RWPE2 (cell line): ENCODE data around the gene PHKG2.

Experiments
- ATAC-seq: fragments of 200-7000 bp; cut with Tn5 transposase; 3 replicates; pipeline ENCODE4 v1.9.1; 2021; ENCODE audit warnings: low read depth
- DNase-seq: peaks from one replicate; pipeline ENCODE4 v3.0.0-alpha.2; 2020; ENCODE audit warnings: low spot score
- H3K27ac ChIP-seq: fragments of 450-650 bp; 2 replicates; pipeline ENCODE4 v1.5.1; 2017; ENCODE audit warnings: mild to moderate bottlenecking; ENCODE audit not compliant: poor library complexity, severe bottlenecking
- H3K27me3 ChIP-seq: fragments of 250-450 bp; sonication (Bioruptor Pico); 2 replicates; pipeline ENCODE4 v1.5.1; 2021; ENCODE audit warnings: mild to moderate bottlenecking, moderate library complexity; ENCODE audit not compliant: insufficient read depth, poor library complexity, severe bottlenecking
- H3K36me3 ChIP-seq: fragments of 250-450 bp; sonication (Bioruptor Pico); 2 replicates; pipeline ENCODE4 v1.5.1; 2020; ENCODE audit warnings: low read depth, mild to moderate bottlenecking, moderate library complexity
- H3K4me1 ChIP-seq: fragments of 250-450 bp; sonication (Bioruptor Pico); 2 replicates; pipeline ENCODE4 v1.5.1; 2021; ENCODE audit warnings: mild to moderate bottlenecking, moderate library complexity; ENCODE audit not compliant: insufficient read depth, poor library complexity, severe bottlenecking
- H3K4me3 ChIP-seq: fragments of 250-450 bp; sonication (Bioruptor Pico); 2 replicates; pipeline ENCODE4 v1.5.1; 2021; ENCODE audit warnings: mild to moderate bottlenecking, moderate library complexity; ENCODE audit not compliant: severe bottlenecking
- H3K9me3 ChIP-seq: fragments of 250-450 bp; sonication (Bioruptor Pico); 2 replicates; pipeline ENCODE4 v1.5.1; 2021; ENCODE audit warnings: mild to moderate bottlenecking, moderate library complexity; ENCODE audit not compliant: severe bottlenecking
- TF ChIP-seq, protein P1 (sequence below): fragments of 450-650 bp; IDR thresholded peaks from one replicate; pipeline ENCODE4 v1.5.1; 2017; ENCODE audit warnings: mild to moderate bottlenecking, moderate library complexity; ENCODE audit not compliant: poor library complexity, severe bottlenecking

The PHKG2 gene

DNA sequence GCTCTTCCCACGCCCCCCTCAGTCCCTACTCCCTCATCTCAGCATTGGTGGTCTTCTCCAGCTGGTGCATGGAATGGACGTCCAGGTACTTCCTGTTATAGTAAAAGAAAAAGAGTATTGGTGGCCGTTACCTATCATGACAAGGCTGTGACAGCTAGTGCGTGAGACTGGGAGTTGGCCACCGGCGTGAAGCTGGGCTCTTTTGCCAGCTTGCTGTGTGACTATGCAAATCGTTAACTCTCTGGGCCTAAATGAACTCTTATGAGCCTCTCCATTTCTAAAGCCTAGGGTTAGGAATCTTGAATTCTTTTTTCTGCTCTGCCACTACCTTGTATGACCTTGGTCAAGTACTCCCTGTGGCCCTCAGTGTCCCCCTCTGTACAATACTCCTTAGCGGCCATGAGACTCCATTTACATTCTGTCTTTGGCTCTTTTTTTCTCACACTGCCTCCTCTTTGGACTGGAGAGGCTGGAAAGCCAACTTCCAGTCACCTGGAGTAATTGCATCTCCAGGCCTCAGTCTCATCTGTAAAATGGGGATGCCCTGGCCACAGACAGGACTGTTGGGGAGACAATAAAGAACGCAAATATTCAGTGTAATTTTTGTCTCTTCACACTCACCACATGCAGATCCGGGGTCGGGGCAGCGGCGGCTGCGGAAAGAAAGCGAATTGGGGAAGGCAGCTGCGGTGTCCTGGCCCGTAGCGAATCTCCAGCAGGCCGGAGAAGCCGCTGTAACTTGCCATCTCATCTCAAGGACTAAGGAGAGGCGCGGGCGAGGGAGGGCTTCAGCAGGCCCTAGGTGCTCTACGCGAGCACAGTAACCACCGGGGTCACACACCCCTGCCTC lies 12.6 kb downstream of the PHKG2 start:
- Histone ChIP-seq H3K36me3 (peaks cover 41% of the 10 kb centered on the region), H3K27ac (peak overlapping the region; percentile 54)
- TF ChIP-seq, protein P1, sequence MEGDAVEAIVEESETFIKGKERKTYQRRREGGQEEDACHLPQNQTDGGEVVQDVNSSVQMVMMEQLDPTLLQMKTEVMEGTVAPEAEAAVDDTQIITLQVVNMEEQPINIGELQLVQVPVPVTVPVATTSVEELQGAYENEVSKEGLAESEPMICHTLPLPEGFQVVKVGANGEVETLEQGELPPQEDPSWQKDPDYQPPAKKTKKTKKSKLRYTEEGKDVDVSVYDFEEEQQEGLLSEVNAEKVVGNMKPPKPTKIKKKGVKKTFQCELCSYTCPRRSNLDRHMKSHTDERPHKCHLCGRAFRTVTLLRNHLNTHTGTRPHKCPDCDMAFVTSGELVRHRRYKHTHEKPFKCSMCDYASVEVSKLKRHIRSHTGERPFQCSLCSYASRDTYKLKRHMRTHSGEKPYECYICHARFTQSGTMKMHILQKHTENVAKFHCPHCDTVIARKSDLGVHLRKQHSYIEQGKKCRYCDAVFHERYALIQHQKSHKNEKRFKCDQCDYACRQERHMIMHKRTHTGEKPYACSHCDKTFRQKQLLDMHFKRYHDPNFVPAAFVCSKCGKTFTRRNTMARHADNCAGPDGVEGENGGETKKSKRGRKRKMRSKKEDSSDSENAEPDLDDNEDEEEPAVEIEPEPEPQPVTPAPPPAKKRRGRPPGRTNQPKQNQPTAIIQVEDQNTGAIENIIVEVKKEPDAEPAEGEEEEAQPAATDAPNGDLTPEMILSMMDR = no peak

DNA sequence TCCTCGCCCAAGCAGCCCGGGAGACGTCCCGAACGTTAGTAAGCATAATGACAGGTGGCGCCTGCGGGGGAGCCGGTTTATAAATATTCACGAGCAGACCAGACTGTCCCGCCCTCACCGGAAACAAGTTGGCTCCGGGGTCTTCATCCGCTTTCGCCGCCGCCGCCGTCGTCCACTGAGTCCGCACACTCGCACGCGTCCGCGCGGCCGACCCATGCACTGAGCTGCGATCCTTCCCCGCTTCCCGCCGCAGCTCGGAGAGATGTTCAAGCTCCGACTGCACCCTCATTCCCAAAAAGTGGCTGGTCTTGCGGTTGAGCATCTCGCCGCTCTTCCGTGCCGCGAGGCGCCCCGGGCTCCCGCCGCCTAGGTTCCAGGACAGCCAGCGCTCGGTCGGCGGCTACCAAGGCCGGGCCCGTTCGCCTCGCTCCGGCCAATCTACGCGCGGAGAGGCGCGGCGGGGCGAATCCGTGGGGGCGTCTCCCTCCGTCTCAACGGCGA lies 13.3 kb downstream of the PHKG2 start:
- peaks cover 41% of the 10 kb centered on the region for H3K36me3 ChIP-seq
- ATAC-seq = peak; percentile 45

More for the DNA sequence above, 12.6 kb downstream of the PHKG2 start:
- no peaks in the 10 kb centered on the region for H3K9me3 ChIP-seq
- H3K4me1 ChIP-seq = peaks cover 10% of the 10 kb centered on the region
- ATAC-seq = no peak
- H3K4me3 ChIP-seq = peak overlapping the region; percentile 70
- DNase-seq = no peak
- no peaks in the 10 kb centered on the region for H3K27me3 ChIP-seq

DNA sequence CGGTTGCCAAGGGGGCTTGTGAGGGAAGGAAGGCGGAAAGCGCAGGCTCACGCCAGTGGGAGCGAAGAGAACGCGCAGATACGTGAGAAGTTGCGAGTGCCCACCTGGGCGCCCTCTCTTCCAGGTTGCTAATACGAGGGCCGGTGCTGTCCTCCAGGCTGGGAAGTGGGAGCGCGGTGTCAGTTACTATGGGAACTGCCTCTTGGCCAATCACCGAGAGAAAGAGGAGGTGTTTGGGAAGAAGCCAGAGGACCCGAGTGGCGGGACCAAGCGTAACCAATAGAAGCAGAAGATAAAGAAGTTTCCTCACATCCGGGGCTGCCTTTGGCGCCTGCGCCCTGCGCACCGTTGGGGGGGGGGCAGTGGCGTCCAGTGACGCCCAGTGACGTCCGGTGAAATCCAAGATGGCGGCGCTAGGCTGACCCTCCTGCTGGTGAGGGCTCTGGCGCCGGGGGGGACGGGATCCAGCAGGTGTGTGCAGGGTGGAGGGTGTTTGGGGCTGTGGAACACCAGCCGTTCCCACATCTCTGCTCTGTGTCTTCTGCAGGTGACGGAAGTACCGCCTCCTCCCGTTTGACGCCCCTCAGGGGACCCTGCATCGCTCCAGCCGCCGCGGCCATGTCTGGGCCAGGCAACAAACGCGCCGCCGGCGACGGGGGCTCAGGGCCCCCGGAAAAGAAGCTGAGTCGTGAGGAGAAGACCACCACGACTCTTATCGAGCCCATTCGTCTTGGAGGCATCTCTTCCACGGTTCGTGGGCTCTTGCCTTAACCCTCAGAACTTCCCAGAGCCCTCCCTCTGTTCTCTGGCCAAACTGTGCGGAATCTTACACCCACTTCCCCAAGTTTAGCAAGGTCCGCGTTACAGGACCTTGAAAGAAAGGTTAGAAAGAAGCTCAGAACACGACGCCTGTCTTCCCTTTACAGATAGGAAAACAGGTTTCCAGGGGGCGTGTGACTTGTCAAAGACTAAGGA lies 14.0 kb downstream of the PHKG2 start, which contains the start of the genes CFAP119 and RNF40:
Gene CFAP119 (minus strand): TSS at position 135 of the 975 bp plus-strand sequence. CDS start 314 bp downstream, outside the sequence.
Gene RNF40 (plus strand): TSS at position 395 of the 975 bp plus-strand sequence. CDS start 224 bp downstream, at position 619.
- ATAC-seq = peak; percentile 89
- H3K9me3 ChIP-seq = no peaks in the 10 kb centered on the region
- peak within 1 kb of the TSS; percentile 54 for H3K27ac ChIP-seq
- peak; percentile 93 for DNase-seq
- TF ChIP-seq, protein P1 = no peak
- H3K4me1 ChIP-seq = peaks cover 10% of the 10 kb centered on the region
- peaks cover 44% of the 10 kb centered on the region for H3K36me3 ChIP-seq
- peak within 1 kb of the TSS; percentile 70 for H3K4me3 ChIP-seq
- H3K27me3 ChIP-seq = no peaks in the 10 kb centered on the region

More for the DNA sequence above, 13.3 kb downstream of the PHKG2 start:
- no peaks in the 10 kb centered on the region for H3K9me3 ChIP-seq
- peak; percentile 63 for DNase-seq
- peak overlapping the region; percentile 54 for H3K27ac ChIP-seq
- TF ChIP-seq, protein P1 = no peak
- H3K4me3 ChIP-seq = peak overlapping the region; percentile 70
- peaks cover 10% of the 10 kb centered on the region for H3K4me1 ChIP-seq
- no peaks in the 10 kb centered on the region for H3K27me3 ChIP-seq

DNA sequence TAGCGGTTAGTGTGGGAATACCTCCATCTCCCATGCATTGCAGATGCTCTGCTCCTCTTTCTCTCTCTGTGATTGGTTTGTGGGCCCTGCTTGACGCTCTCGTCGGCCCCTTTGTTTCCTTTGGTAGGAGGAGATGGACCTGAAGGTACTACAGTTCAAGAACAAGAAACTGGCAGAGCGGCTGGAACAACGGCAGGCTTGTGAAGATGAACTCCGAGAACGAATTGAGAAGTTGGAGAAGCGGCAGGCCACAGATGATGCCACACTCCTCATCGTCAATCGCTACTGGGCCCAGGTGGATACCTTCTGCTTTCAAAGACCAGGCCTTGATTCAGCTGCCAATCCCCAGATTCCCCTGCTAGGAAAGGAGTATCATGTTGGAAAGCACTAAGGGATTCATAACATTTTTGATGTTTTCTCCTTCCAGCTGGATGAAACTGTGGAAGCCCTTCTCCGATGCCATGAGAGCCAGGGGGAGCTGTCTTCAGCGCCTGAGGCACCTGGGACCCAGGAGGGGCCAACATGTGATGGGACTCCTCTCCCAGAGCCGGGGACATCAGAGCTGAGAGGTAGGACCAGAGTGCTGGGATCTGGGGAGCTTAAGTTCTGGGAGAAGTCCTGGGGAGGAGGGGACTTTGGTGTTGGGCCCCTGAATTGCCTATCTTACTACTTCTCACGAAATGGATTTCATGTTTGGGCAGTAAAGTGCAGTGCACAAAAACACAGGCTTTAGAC lies 14.9 kb downstream of the PHKG2 start:
- peaks cover 10% of the 10 kb centered on the region for H3K4me1 ChIP-seq
- ATAC-seq = no peak
- H3K27ac ChIP-seq = peak overlapping the region; percentile 54
- TF ChIP-seq, protein P1 = no peak
- peak overlapping the region; percentile 70 for H3K4me3 ChIP-seq
- H3K9me3 ChIP-seq = no peaks in the 10 kb centered on the region
- peak; percentile 20 for DNase-seq
- no peaks in the 10 kb centered on the region for H3K27me3 ChIP-seq
- peaks cover 54% of the 10 kb centered on the region for H3K36me3 ChIP-seq
